ENCODE measurements around the gene GFPT2. TPM values are rescaled to one million over a fixed set of nuclear protein-coding genes. Genes with fewer than 3 reads are reported as not detected.

Gene GFPT2
- total and polyA plus RNA-seq, 2 of the 8 experiments (the other 6 are each of a cell fraction or from before 2014, with no cell fraction given), result 83.7 to 143 TPM

DNA sequence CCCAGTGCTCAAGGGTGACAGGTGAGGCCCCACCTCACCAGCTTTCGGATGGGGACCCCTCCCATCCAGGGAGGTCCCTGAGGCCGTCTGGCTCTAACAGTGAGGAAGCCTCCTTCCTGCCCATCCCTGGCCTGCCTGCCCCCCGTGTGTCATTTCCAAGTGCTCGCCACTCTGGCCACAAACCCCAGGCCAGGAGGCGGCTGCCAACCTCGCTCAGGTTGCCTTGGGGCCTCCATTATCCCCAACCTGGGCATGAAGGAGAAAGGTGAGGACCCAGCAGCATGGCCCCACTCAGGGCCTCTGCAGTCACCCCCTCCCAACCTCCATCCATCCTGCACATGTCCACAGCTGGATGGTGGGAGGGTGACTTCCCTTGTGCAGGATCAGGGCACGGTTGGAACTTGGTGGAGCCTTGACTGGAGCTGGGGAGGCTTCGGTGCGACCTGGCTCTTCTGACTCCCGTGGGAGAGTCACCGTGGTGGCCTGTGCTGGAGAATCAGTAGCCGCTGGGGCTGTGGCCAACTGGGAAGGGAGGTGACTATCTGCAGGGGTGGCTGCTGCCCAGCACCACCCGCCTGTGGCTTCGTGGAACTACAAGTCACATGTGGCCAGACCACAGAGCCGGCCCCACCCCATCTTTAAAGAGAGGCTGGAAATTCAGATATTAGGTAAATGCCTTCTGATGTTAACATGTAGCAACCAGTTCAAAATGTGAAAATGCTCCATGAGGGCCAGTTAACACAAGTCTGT lies 37.5 kb upstream of the GFPT2 start:
- no peak for DNase-seq (ENCODE audit: low read depth in 1 of 2, low spot score in 2 of 2)
- 98% methylated on average over 15 of the region's 15 CpGs; no CpG with 5 or more reads in 1 of the 2 experiments for WGBS, 2 experiments (ENCODE audit: extremely low coverage in 1 of 2, insufficient coverage in 1 of 2, insufficient read length in 1 of 2, insufficient replicate concordance in 2 of 2, low coverage in 1 of 2, low lambda C conversion rate in 2 of 2, missing lambda C conversion rate in 1 of 2)
- peak; percentile 86; the same call in 1 of the 2 replicates for TF ChIP-seq EGR1 (IDR thresholded peaks at IDR 0.05; ENCODE audit: borderline replicate concordance, low read depth, low read length)
- TF ChIP-seq RXRA (IDR thresholded peaks at IDR 0.05; ENCODE audit: insufficient read depth, low read depth, low read length), result no peak

More for the DNA sequence above, 37.5 kb upstream of the GFPT2 start:
- Histone ChIP-seq H3K14ac (ENCODE audit: insufficient read length) (no peak overlapping the region), H3K79me1 (ENCODE audit: low read depth, low read length) (no peaks in the 10 kb centered on the region; the same call in 1 of the 2 replicates), H2AFZ (ENCODE audit: low read length) (no peak overlapping the region), H3K23me2 (ENCODE audit: low read depth, low read length) (no peaks in the 10 kb centered on the region), H3K4me3 (ENCODE audit: extremely low read depth in 1 of 4, insufficient read depth in 2 of 4, low read depth in 3 of 4, low read length in 4 of 4) (no peak overlapping the region), H3K18ac (ENCODE audit: extremely low read depth, low read length) (0 out of 2 replicates have a peak overlapping the region, but pooled peaks have one; percentile 24), H3K27me3 (replicated peaks in 1 of 4; ENCODE audit: control insufficient read depth in 3 of 4, extremely low read depth in 1 of 4, insufficient read depth in 3 of 4, low read length in 3 of 4) (no peaks in the 10 kb centered on the region), H3K4me1 (replicated peaks in 1 of 4; ENCODE audit: control insufficient read depth in 3 of 4, insufficient read depth in 4 of 4, low read length in 3 of 4) (peaks cover 0 to 12% (median 7%) of the 10 kb centered on the region in 4 experiments; a peak in 4 of 7 replicates), H2BK15ac (ENCODE audit: low read length) (peak overlapping the region; percentile 61; the same call in 1 of the 2 replicates), H4K91ac (replicated peaks; ENCODE audit: insufficient read length, low read length) (peak overlapping the region; percentile 88), H3K23ac (ENCODE audit: insufficient read length) (no peak overlapping the region), H2BK120ac (replicated peaks; ENCODE audit: low read depth, low read length) (no peak overlapping the region), H2BK5ac (ENCODE audit: low read depth, low read length) (no peak overlapping the region), H4K20me1 (replicated peaks in 1 of 2; ENCODE audit: control insufficient read depth in 1 of 2, insufficient read depth in 2 of 2, low read length in 2 of 2) (no peaks in the 10 kb centered on the region), H2BK12ac (ENCODE audit: low read depth, low read length) (0 out of 2 replicates have a peak overlapping the region, but pooled peaks have one; percentile 60), H2AK5ac (ENCODE audit: low read depth, low read length) (no peak overlapping the region), H3K4me2 (ENCODE audit: insufficient read depth in 1 of 2, low read depth in 2 of 2, low read length in 2 of 2) (no peak overlapping the region), H3K9ac (replicated peaks in 1 of 4; ENCODE audit: extremely low read depth in 1 of 4, low read depth in 3 of 4, low read length in 3 of 4) (no peak overlapping the region), H4K8ac (ENCODE audit: extremely low read depth, insufficient read depth, low read length) (no peak overlapping the region), H4K5ac (ENCODE audit: insufficient read length, low read depth, low read length) (no peak overlapping the region), H3K36me3 (ENCODE audit: control insufficient read depth in 2 of 4, insufficient read depth in 4 of 4, low read length in 3 of 4) (no peaks in the 10 kb centered on the region), H2BK20ac (ENCODE audit: low read length) (no peak overlapping the region), H3K79me2 (ENCODE audit: control insufficient read depth in 1 of 2, insufficient read depth in 2 of 2, low read length in 2 of 2) (no peaks in the 10 kb centered on the region), H3K27ac (ENCODE audit: low read depth, low read length) (no peak overlapping the region), H3K4ac (replicated peaks; ENCODE audit: insufficient read length, low read depth, low read length) (no peak overlapping the region), H3K56ac (replicated peaks; ENCODE audit: insufficient read length, low read depth, low read length) (no peak overlapping the region), H3K9me3 (ENCODE audit: insufficient read depth in 2 of 2, low read depth in 1 of 2, low read length in 1 of 2) (no peaks in the 10 kb centered on the region)
- ChIA-PET CTCF (ENCODE audit: partially characterized antibody) (interaction anchor here (0.7 to 1.5 kb wide), 4 partner anchors 11 to 75 kb away, joined by 3 to 4 read pairs (median 4); no protein-coding TSS in a partner anchor), POLR2A (ENCODE audit: partially characterized antibody) (no interaction called here)
- no peak for FAIRE-seq

All from H1 (cell line).